ENCODE measurements around the gene FZD8. TPM values are rescaled to one million over a fixed set of nuclear protein-coding genes. Genes with fewer than 3 reads are reported as not detected.

FZD8 gene
- total RNA-seq, 1 donor, result 8.8 TPM

DNA sequence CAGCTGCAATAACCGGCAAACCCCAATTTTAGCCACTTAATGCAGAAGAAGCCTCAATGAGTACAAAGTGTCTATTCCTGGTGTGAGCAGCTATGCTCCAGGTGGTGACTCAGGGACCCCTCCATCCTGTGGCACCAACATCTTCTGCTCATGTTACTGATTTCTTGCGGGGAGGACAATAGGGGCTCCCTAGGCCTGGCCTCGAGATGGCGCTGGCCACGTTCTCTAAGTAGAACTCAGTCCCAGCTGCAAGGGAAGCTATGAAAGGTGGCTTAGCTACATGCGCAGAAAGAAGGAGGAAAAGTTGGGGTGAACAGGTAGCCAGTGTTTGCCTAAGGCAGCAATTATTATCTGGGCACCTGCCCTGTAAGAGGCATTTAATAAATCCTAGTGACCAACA is 30.3 kb downstream of the FZD8 start:
- no peak overlapping the region for H3K4me3 ChIP-seq (ENCODE audit: low read depth, low read length)
- DNase-seq (ENCODE audit: low read depth), result no peak
- no peak for TF ChIP-seq CTCF (IDR thresholded peaks at IDR 0.05; ENCODE audit: insufficient read depth, low read length)

DNA sequence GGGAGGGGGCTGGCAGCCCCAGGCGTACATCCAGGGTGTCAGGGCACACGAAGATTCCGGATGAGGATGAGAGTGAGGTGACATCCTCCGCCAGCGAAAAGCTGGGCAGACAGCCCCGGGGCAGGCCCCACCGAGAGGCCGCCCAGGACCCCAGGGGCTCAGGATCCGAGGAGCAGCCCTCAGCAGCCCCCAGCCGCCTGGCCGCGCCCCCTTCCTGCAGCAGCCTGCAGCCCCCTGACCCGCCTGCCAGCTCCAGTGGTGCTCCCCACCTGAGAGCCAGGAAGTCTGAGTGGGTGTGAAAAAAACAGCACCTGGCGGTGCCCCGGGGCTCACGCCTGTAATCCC is 33.8 kb downstream of the FZD8 start:
- no peak overlapping the region for H3K4me3 ChIP-seq (ENCODE audit: low read depth, low read length)
- no peak for DNase-seq (ENCODE audit: low read depth)
- no peak for TF ChIP-seq CTCF (IDR thresholded peaks at IDR 0.05; ENCODE audit: insufficient read depth, low read length)

- H3K4me3 ChIP-seq (ENCODE audit: low read depth, low read length), result peak overlapping the region; percentile 49
- no peak for TF ChIP-seq CTCF (IDR thresholded peaks at IDR 0.05; ENCODE audit: insufficient read depth, low read length)
- peak; percentile 10 for DNase-seq (ENCODE audit: low read depth)
Measured at GRCh38 chr10:35607475-35608327, 34.4 kb downstream of the FZD8 start.

GRCh38 chr10:35606430-35606829 is 35.7 kb downstream of the FZD8 start:
- peak; percentile 59 for DNase-seq (ENCODE audit: low read depth)
- H3K4me3 ChIP-seq (ENCODE audit: low read depth, low read length), result no peak overlapping the region
- TF ChIP-seq CTCF (IDR thresholded peaks at IDR 0.05; ENCODE audit: insufficient read depth, low read length), result no peak

DNA sequence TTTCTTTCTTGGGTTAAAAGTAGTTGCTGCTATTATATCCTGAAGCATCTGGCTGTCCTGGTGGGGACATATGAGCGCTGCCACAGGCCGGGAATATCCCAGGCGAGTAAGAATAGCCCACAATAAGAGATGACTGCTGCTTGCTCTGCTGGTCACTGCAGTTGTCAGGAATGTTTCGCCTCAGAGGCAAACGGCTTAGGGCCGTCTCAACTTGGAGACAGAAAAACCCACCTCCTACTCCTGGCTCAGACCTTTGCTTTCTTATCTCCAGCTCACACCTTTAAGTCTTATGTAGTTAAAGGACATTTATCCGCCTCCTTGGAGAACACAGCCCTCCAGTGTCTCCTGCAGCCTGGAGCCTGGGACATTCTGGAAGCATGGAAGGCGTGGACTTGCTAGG is 36.9 kb downstream of the FZD8 start, which contains the start of gene GJD4:
Gene GJD4 (plus strand): TSS at position 151 of the 400 bp plus-strand sequence. CDS start 227 bp downstream, at position 378.
- no peak within 1 kb of the TSS for H3K4me3 ChIP-seq (ENCODE audit: low read depth, low read length)
- no peak for DNase-seq (ENCODE audit: low read depth)
- no peak for TF ChIP-seq CTCF (IDR thresholded peaks at IDR 0.05; ENCODE audit: insufficient read depth, low read length)

GRCh38 chr10:35600193-35600592 is 41.9 kb downstream of the FZD8 start:
- no peak for DNase-seq (ENCODE audit: low read depth)
- H3K4me3 ChIP-seq (ENCODE audit: low read depth, low read length), result no peak overlapping the region
- peak; percentile 30 for TF ChIP-seq CTCF (IDR thresholded peaks at IDR 0.05; ENCODE audit: insufficient read depth, low read length)
